ENCODE measurements around the gene HSPB6.
"Not testable (repeated sequence)": the region's sequence is repeated elsewhere in the genome, so short reads cannot be mapped to it uniquely, and the experiment has no call there.

The HSPB6 gene

DNA sequence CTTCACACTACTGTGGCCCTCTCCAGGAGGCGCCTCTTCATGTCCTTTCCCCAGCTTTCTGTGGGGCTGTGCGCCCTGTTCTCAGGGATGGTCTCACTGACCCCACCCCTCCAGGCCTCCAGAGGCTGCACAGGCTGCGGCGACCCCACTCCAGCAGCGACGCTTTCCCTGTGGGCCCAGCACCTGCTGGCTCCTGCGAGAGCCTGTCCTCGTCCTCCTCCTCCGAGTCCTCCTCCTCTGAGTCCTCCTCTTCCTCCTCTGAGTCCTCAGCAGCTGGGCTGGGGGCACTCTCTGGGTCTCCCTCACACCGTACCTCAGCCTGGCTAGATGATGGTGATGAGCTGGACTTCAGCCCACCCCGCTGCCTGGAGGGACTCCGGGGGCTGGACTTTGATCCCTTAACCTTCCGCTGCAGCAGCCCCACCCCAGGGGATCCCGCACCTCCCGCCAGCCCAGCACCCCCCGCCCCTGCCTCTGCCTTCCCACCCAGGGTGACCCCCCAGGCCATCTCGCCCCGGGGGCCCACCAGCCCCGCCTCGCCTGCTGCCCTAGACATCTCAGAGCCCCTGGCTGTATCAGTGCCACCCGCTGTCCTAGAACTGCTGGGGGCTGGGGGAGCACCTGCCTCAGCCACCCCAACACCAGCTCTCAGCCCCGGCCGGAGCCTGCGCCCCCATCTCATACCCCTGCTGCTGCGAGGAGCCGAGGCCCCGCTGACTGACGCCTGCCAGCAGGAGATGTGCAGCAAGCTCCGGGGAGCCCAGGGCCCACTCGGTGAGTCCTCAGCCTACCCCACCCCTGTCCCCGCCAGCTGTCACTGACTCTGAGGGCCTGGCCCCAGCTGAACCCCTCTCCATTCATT is 29.7 kb upstream of the HSPB6 start:
- no peak for DNase-seq (ENCODE audit: low read depth)

- no peak for DNase-seq (ENCODE audit: low read depth)
Measured at GRCh38 chr19:35785339-35785627, 28.5 kb upstream of the HSPB6 start.

- no peak for DNase-seq (ENCODE audit: low read depth)
Measured at GRCh38 chr19:35784503-35785338, 27.9 kb upstream of the HSPB6 start.

DNA sequence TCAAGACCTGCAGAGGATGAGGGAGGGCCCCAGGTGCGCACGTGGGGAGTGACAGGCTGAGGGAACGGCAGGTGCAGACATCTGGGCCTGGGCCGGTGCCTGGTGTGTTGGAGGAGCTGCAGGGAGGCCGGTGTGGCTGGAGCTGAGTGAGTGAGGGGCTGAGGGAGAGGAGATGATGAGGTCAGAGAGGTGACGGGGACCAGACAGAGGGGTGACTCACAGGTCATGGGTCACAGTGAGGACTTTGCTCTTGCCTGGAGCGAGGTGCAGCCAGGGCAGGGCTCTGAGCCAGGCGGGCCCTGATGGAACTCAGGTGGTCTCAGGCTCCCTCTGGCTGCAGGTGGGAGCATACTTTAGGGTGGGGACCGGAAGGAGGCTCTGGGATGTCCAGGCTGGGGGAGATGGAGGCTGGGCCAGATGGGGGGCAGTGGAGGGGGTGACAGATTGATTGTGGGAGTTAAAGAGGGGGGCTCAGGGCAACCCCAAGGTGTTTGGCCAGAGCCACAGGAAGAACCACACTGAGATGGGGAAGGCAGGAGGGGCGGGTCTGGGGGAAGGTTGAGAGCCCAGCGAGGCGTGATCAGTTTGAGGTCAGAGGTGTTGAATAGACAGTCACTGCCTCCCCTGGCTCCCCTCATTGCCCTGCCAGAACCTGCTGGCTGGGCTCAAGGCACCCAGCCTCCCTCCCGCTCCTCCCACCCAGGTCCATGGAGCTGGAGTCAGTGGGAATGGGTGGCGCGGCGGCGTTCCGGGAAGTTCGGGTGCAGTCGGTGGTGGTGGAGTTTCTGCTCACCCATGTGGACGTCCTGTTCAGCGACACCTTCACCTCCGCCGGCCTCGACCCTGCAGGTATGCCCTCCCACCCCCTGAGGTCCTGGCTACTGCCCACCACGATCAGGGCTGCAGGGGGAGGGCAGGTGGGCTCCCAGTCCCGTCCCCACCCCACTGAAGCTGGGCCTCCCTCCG is 26.9 kb upstream of the HSPB6 start:
- no peak for DNase-seq (ENCODE audit: low read depth)

DNA sequence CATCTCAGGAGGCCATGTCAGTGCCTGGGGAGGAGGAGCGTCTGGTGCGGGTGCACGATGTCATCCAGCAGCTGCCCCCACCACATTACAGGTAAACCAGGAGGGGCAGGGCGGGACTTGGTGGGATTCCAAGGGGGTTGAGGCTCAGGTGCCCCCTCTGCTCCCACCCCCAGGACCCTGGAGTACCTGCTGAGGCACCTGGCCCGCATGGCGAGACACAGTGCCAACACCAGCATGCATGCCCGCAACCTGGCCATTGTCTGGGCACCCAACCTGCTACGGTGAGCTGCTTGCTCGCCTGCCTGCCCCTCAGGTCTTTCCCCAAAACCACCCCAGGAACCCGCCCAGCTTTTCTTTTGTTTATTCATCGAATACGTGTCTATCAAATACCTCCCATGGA is 25.8 kb upstream of the HSPB6 start:
- no peak for DNase-seq (ENCODE audit: low read depth)

DNA sequence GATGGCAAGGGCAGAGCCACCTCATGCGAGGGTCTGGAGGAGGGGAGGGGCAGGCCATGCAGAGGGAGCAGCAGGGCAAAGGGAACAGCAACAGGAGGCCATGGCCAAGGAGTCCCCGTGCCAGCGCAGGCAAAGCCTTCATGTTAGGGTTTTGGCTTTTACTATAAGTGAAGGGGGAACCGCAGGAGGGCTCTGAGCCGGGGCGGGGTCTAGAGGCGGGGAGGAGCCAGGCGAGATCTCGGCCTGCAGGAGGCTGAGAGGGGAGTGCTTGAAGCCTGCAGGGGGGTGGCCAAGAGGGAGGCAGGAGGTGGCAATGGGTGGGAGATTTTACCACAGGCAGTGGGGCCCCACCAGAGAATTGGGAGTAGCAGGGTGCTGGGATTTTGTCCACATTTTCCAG is 24.8 kb upstream of the HSPB6 start:
- DNase-seq (ENCODE audit: low read depth) = no peak

- no peak for DNase-seq (ENCODE audit: low read depth)
Measured at GRCh38 chr19:35780717-35781116, 23.9 kb upstream of the HSPB6 start.

- no peak for DNase-seq (ENCODE audit: low read depth)
Measured at GRCh38 chr19:35780058-35780457, 23.2 kb upstream of the HSPB6 start.

DNA sequence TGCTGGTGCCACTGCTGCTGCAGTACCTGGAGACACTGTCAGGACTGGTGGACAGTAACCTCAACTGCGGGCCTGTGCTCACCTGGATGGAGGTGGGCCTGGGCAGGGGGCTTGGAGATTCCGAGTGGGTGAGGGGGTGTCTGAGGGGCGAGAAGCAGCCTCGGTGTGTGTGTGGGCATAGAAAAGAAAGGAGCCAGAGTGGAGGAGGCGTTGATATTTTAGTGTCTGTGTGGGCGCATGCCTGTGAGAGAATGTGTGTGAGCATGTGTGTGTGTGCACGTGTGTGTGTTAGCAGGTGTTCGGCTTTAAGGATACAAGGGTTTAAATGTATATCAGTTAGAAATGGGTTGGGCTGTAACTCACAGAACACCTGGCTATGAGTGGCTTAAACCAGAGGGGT is 22.2 kb upstream of the HSPB6 start:
- no peak for DNase-seq (ENCODE audit: low read depth)

- DNase-seq (ENCODE audit: low read depth) = no peak
Measured at GRCh38 chr19:35777961-35778360, 21.1 kb upstream of the HSPB6 start.

- no peak for DNase-seq (ENCODE audit: low read depth)
Measured at GRCh38 chr19:35777086-35777841, 20.4 kb upstream of the HSPB6 start.

- DNase-seq (ENCODE audit: low read depth) = no peak
Measured at GRCh38 chr19:35776102-35776788, 19.4 kb upstream of the HSPB6 start.

DNA sequence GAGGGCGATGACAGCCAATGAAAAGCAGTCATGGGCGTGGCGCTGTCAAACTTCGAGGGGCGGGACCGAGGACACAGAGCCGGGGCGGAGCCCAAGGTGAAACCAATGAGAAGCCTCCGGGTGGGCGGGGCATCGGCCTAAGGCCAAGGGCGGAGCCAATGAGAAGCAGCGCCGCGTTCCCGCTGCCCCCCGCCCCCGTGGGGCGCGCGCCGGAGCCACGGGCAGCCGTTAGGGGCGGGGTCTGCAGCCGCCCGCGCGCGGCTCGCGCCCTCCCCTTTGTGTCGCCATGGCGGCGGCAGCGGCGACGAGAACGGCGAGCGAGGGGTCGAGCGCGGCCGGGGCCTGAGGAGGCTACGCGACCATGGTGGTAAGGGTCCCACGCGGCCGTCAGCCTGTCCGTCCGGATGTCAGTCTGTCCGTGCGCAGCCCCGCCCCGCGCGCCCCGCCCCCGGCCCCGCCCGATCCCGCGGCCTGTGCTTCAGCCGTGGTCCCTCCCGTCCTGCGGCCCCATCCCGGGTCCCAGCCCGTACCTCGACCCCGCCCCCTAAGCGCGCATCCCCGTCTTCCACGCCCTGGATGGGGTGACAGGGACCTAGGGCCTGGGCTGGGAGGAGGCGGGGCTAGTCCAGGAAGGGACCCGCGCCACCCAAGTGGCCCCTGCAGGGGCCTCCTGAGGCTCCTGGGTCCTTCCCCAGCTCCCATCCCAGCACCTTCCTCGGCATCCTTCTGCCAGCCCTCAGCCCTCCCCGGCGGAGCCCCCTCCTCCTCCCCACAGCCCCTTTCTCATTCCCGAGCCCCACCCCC is 18.7 kb upstream of the HSPB6 start, which contains the start of gene ARHGAP33:
Gene ARHGAP33 (plus strand): TSS at position 267 of the 804 bp plus-strand sequence. CDS start 95 bp downstream, at position 362.
- peak; percentile 96 for DNase-seq (ENCODE audit: low read depth)

GRCh38 chr19:35775046-35775297 is 18.1 kb upstream of the HSPB6 start:
- no peak for DNase-seq (ENCODE audit: low read depth)

DNA sequence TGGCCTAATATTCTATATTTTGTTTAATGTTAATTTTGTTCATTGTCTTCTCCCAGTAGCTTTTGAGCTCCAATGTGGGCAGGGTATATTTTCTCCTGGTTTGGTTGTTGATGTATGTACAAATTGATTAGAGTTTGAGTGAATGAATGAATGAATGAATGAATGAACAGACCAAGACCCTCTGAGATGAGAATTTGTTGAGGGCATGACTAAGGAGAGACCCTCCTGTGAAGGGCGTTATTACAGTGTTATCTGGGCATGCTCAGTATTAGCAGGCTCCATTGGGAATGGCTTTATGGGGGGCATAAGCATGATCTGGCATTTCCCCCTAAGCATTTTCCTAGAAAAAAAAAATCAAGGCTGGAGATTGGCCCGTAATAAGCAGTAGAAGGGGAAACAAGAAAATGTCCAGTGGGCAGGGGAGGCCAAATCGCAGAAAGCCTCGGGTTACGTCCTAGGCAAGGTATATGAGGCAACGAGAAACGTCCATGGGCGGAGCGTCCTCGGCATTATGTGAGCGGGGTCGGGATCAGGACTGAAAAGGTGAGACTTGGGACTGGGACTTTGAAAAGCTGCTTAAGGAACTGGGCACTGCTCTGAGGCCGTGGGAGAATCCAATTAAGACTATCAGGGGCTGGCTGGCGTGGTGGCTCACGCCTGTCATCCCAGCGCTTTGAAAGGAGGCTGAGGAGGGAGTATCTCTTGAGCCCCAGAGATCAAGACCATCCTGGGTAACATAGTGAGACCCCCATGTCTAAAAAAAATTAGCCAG is 17.6 kb upstream of the HSPB6 start:
- no peak for DNase-seq (ENCODE audit: low read depth)

DNA sequence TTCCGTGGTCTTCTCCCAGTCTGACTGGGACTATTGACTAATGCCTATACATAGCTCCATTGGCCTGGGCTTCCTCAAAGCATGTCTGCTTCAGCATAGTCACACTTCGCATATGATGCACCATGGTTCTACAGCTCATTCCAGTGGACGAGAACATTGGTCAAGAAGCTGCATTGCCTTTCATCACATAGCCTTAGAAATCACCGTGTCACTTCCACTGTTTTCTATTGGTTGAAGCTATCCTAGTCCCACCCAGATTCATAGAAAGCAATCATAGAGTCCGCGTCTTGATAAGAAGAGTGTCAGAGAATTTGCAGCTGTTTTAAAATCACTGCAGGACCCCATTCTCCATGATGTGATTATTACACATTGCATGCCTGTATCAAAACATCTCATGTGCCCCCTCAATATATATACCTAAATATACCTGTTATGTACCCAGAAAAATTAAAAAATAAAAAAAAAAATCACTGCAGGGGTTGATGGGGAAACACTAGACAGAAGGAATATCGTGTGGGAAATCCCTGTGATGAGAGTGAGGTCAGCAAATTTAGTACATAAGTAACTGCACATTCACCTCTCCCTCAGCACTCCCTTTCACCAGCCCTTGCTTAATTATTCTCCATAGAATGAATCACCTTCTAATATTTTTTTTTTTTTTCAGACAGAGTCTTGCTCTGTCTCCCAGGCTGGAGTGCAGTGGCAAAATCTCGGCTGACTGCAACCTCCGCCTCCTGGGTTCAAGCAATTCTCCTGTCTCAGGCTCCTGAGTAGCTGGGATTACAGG is 16.4 kb upstream of the HSPB6 start:
- DNase-seq (ENCODE audit: low read depth) = no peak

DNA sequence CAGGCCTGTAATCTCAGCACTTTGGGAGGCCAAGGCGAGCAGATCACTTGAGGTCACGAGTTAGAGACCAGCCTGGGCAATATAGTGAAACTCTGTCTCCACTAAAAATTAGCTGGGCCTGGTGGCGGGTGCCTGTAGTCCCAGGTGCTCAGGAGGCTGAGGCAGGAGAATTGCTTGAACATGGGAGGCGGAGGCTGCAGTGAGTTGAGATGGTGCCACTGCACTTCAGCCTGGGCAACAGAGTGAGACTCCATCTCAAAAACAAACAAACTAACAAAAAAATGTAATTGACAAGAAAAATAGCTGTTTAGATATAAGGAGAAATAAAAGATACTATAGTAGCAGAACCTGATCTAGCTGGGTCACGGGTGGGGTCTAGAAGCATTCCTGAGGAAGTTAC is 15.5 kb upstream of the HSPB6 start:
- DNase-seq (ENCODE audit: low read depth) = not testable (repeated sequence)

- no peak for DNase-seq (ENCODE audit: low read depth)
Measured at GRCh38 chr19:35768082-35768421, 11.2 kb upstream of the HSPB6 start.
